ENCODE measurements around the gene KCTD8. TPM values are rescaled to one million over a fixed set of nuclear protein-coding genes. Genes with fewer than 3 reads are reported as not detected.

Gene KCTD8
- total RNA-seq, 4 donors from 2014 or later, result 0.16 to 0.41 (median 0.37) TPM; not detected in 1

- in situ Hi-C loops (cut with MboI; ENCODE audit: low pct_ligation_motif_present in 1 of 4, low pct_unique_long_range_greater_than_20kb in 1 of 4, low sequenced_read_pairs in 3 of 4), result no loop called here
Measured at GRCh38 chr4:44165938-44166337, 282.7 kb downstream of the KCTD8 start.

GRCh38 chr4:44162538-44163270 lies 285.9 kb downstream of the KCTD8 start:
- Histone ChIP-seq H3K4me1 (no peaks in the 10 kb centered on the region), H3K9me3 (no peaks in the 10 kb centered on the region), H3K27me3 (no peaks in the 10 kb centered on the region), H3K36me3 (no peaks in the 10 kb centered on the region), H3K27ac (no peak overlapping the region), H3K4me3 (no peak overlapping the region)
- TF ChIP-seq POLR2AphosphoS5 (IDR thresholded peaks at IDR 0.05) (no peak), POLR2A (IDR thresholded peaks at IDR 0.05) (no peak), CTCF (IDR thresholded peaks at IDR 0.05) (no peak), EP300 (IDR thresholded peaks at IDR 0.05; ENCODE audit: low read depth) (no peak)
- DNase-seq, result no peak
- WGBS, 2 donors (ENCODE audit: low coverage in 1 of 2), result 52 to 59% methylated on average over 2 of the region's 2 CpGs
- in situ Hi-C loops (cut with MboI; ENCODE audit: low pct_ligation_motif_present in 1 of 4, low pct_unique_long_range_greater_than_20kb in 1 of 4, low sequenced_read_pairs in 3 of 4), result no loop called here
- intact Hi-C loops (cut with DNase I; ENCODE audit: low total_unique reads), result no loop called here

More at GRCh38 chr4:44165938-44166337, 282.7 kb downstream of the KCTD8 start:
- no peaks in the 10 kb centered on the region for H3K27me3 ChIP-seq
- intact Hi-C loops (cut with DNase I; ENCODE audit: low total_unique reads), result no loop called here
- DNase-seq, result no peak
- H3K27ac ChIP-seq, result no peak overlapping the region
- WGBS, 2 donors (ENCODE audit: low coverage in 1 of 2), result 50 to 84% methylated on average over 1 of the region's 1 CpG
- no peak overlapping the region for H3K4me3 ChIP-seq
- H3K9me3 ChIP-seq, result no peaks in the 10 kb centered on the region
- no peaks in the 10 kb centered on the region for H3K4me1 ChIP-seq
- TF ChIP-seq POLR2A (IDR thresholded peaks at IDR 0.05) (no peak), POLR2AphosphoS5 (IDR thresholded peaks at IDR 0.05) (no peak), EP300 (IDR thresholded peaks at IDR 0.05; ENCODE audit: low read depth) (no peak)
- H3K36me3 ChIP-seq, result no peaks in the 10 kb centered on the region

- 44 to 45% methylated on average over 2 to 3 of the region's 3 CpGs for WGBS, 2 donors (ENCODE audit: low coverage in 1 of 2)
- H3K9me3 ChIP-seq, result no peaks in the 10 kb centered on the region
- H3K27ac ChIP-seq, result no peak overlapping the region
- H3K4me3 ChIP-seq, result no peak overlapping the region
- H3K27me3 ChIP-seq, result no peaks in the 10 kb centered on the region
- intact Hi-C loops (cut with DNase I; ENCODE audit: low total_unique reads), result no loop called here
- H3K36me3 ChIP-seq, result no peaks in the 10 kb centered on the region
- in situ Hi-C loops (cut with MboI; ENCODE audit: low pct_ligation_motif_present in 1 of 4, low pct_unique_long_range_greater_than_20kb in 1 of 4, low sequenced_read_pairs in 3 of 4), result no loop called here
- TF ChIP-seq POLR2A (IDR thresholded peaks at IDR 0.05) (no peak), EP300 (IDR thresholded peaks at IDR 0.05; ENCODE audit: low read depth) (no peak), CTCF (IDR thresholded peaks at IDR 0.05) (no peak), POLR2AphosphoS5 (IDR thresholded peaks at IDR 0.05) (no peak)
- no peaks in the 10 kb centered on the region for H3K4me1 ChIP-seq
- no peak for DNase-seq
Measured at GRCh38 chr4:44161756-44162155, 286.9 kb downstream of the KCTD8 start.

- 23 to 37% methylated on average over 4 of the region's 4 CpGs for WGBS, 2 donors (ENCODE audit: low coverage in 1 of 2)
- H3K36me3 ChIP-seq, result no peaks in the 10 kb centered on the region
- in situ Hi-C loops (cut with MboI; ENCODE audit: low pct_ligation_motif_present in 1 of 4, low pct_unique_long_range_greater_than_20kb in 1 of 4, low sequenced_read_pairs in 3 of 4), result no loop called here
- intact Hi-C loops (cut with DNase I; ENCODE audit: low total_unique reads), result no loop called here
- no peak overlapping the region for H3K4me3 ChIP-seq
- DNase-seq, result no peak
- no peaks in the 10 kb centered on the region for H3K27me3 ChIP-seq
- no peaks in the 10 kb centered on the region for H3K4me1 ChIP-seq
- H3K27ac ChIP-seq, result no peak overlapping the region
- TF ChIP-seq POLR2A (IDR thresholded peaks at IDR 0.05), result no peak
- TF ChIP-seq POLR2AphosphoS5 (IDR thresholded peaks at IDR 0.05), result no peak
- TF ChIP-seq CTCF (IDR thresholded peaks at IDR 0.05), result no peak
- TF ChIP-seq EP300 (IDR thresholded peaks at IDR 0.05; ENCODE audit: low read depth), result no peak
- H3K9me3 ChIP-seq, result no peaks in the 10 kb centered on the region
Measured at GRCh38 chr4:44160776-44161367, 287.7 kb downstream of the KCTD8 start.

Data from transverse colon (tissue), 4 donors.